Colonic mucosa (tissue), 4 donors: ENCODE results near the gene EIF6. TPM values are rescaled to one million over a fixed set of nuclear protein-coding genes. Genes with fewer than 3 reads are reported as not detected.

Experiments
- DNase-seq: peaks from one replicate; pipeline ENCODE4 v3.0.0-alpha.2; 2020
- H3K27ac ChIP-seq: fragments of 200-600 bp; one replicate; pipeline ENCODE4 v1.8.0; 2021
- H3K27me3 ChIP-seq: fragments of 200-600 bp; one replicate; pipeline ENCODE4 v1.8.0; 2021
- H3K36me3 ChIP-seq: fragments of 200-600 bp; one replicate; pipeline ENCODE4 v1.8.0; 2021
- H3K4me1 ChIP-seq: fragments of 200-600 bp; one replicate; pipeline ENCODE4 v1.8.0; 2021; ENCODE audit warnings: mild to moderate bottlenecking
- H3K4me3 ChIP-seq: fragments of 200-600 bp; one replicate; pipeline ENCODE4 v1.8.0; 2021
- H3K9ac ChIP-seq, 2 donors: one replicate each; pipeline ENCODE4 v1.7.0; 2013; ENCODE audit warnings: control low read depth in 2 of 2, low read depth in 2 of 2, low read length in 2 of 2
- H3K9me3 ChIP-seq: fragments of 200-600 bp; one replicate; pipeline ENCODE4 v1.8.0; 2021
- intact Hi-C: fragments of 100-400 bp; cut with DNase I; formaldehyde crosslinking; loops from one replicate; pipeline ENCODE4 v1.14.1; 2022
- total RNA-seq, 2 donors: library from RNA; stranded (reverse); fragmentation: NEBNext Ultra II Directional in 1 of 2; extraction: Animal tissue kit (Norgen Biotek cat#: 25700) in 1 of 2; gene quantifications; one replicate each; pipeline ENCODE4 v1.2.1, GENCODE V29; 2021
- TF ChIP-seq, protein P1 (sequence below): fragments of 200-600 bp; IDR thresholded peaks from one replicate; pipeline ENCODE4 v1.8.0; 2022; ENCODE audit warnings: antibody characterized with exemption, mild to moderate bottlenecking
- donor health status: healthy.
- donor health status: DM: no; HTN: no; CAD: no.
- donor health status: DM: no; HTN: no; CAD: no.

The EIF6 gene
- total RNA-seq, 2 donors from 2014 or later: 163 to 194 TPM

DNA sequence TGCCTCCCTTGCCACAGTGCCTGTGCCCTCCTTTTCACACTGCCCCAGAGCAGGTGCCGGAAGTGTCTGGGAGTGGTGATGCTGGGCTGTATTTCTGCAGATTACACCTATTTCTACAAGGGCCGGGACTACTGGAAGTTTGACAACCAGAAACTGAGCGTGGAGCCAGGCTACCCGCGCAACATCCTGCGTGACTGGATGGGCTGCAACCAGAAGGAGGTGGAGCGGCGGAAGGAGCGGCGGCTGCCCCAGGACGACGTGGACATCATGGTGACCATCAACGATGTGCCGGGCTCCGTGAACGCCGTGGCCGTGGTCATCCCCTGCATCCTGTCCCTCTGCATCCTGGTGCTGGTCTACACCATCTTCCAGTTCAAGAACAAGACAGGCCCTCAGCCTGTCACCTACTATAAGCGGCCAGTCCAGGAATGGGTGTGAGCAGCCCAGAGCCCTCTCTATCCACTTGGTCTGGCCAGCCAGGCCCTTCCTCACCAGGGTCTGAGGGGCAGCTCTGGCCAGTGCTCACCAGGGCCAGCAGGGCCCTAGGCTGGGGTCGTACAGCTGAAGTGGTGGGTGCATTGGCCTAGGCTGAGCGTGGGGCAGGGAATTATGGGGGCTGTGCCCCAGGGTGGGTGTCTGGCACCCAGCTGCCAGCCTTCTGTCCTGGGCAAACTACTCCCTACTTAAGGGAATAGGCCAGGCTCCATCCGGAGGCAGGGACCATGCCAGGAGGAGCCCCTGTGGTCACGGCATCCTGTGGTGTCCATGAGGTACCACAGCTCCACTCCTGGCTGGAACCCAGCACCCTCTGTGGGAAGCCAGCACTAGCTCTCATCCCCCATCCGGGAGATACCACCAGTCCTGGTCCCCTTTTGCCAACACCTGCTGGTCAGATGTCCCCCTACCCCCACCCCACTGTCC lies 10.1 kb downstream of the EIF6 start:
- no peaks in the 10 kb centered on the region for H3K27me3 ChIP-seq
- peaks cover 8% of the 10 kb centered on the region for H3K36me3 ChIP-seq
- H3K9me3 ChIP-seq: no peaks in the 10 kb centered on the region
- DNase-seq: no peak
- no peak overlapping the region for H3K4me3 ChIP-seq
- no peak overlapping the region for H3K27ac ChIP-seq
- intact Hi-C loops: loop anchor here (5.0 kb wide), 1 partner anchor 127 kb away; the partner anchor contains the start of gene EDEM2
- H3K9ac ChIP-seq: no peak overlapping the region
- TF ChIP-seq, protein P1, sequence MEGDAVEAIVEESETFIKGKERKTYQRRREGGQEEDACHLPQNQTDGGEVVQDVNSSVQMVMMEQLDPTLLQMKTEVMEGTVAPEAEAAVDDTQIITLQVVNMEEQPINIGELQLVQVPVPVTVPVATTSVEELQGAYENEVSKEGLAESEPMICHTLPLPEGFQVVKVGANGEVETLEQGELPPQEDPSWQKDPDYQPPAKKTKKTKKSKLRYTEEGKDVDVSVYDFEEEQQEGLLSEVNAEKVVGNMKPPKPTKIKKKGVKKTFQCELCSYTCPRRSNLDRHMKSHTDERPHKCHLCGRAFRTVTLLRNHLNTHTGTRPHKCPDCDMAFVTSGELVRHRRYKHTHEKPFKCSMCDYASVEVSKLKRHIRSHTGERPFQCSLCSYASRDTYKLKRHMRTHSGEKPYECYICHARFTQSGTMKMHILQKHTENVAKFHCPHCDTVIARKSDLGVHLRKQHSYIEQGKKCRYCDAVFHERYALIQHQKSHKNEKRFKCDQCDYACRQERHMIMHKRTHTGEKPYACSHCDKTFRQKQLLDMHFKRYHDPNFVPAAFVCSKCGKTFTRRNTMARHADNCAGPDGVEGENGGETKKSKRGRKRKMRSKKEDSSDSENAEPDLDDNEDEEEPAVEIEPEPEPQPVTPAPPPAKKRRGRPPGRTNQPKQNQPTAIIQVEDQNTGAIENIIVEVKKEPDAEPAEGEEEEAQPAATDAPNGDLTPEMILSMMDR: no peak
- peaks cover 5% of the 10 kb centered on the region for H3K4me1 ChIP-seq

DNA sequence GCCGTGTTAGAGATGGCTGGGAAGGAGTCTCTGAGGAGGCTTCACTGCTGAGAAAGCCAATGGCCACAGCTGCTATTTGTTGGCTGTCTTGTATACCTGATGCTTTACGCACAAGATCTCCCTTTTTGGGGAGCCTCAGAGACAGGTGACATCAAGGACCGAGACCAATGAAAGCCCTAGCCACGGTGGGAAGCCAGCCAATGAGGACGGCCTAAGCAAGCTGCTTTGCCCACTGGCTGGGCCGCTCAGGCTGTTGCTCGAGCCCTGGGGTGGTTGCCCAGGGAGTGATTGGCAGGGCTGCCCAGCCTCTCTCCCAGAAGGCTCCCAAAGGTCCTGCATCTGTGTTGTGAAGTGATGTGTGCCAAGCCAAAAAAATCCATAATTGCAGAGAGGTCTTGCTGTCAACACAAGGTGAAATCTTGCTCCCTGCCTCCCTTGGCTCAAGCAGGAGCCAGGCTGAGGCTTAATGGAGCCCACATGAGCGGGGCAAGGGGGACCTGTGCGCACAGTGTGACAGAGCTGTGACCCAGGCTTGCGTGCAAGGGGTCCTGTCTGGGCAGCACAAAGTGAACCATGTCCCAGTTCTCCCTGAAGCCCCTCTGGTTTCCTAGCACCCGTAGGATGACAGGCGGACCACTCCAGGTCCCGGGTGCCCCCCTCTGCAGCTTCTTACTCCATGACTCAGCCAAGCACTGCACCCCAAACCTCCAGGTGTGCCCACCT lies 11.0 kb downstream of the EIF6 start:
- TF ChIP-seq, protein P1: no peak
- H3K36me3 ChIP-seq: peaks cover 1% of the 10 kb centered on the region
- H3K4me1 ChIP-seq: peaks cover 5% of the 10 kb centered on the region
- H3K27me3 ChIP-seq: no peaks in the 10 kb centered on the region
- H3K27ac ChIP-seq: no peak overlapping the region
- intact Hi-C loops: loop anchor here (5.0 kb wide), 1 partner anchor 126 kb away; the partner anchor contains the start of gene EDEM2
- H3K9me3 ChIP-seq: no peaks in the 10 kb centered on the region
- no peak overlapping the region for H3K9ac ChIP-seq
- DNase-seq: no peak
- no peak overlapping the region for H3K4me3 ChIP-seq

DNA sequence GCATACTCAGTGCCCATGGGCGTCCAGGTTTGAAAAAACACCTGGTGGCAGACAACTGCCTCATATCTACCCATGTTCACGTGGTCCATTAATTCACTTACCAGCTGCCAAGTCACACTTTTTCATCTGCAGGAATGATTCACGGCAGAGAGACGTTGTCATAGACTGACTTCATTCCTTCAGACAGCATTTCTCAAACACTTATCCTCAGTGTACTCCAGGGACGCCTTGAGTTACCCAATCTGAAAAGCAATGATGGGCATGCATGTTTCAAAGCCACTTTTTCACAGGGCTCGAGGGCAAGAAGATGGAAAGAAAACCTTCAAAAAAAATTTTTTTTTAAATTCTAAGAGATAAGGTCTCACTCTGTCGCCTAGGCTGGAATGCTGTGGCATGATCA lies 12.7 kb downstream of the EIF6 start:
- Histone ChIP-seq H3K27ac (no peak overlapping the region), H3K4me3 (no peak overlapping the region), H3K36me3 (no peaks in the 10 kb centered on the region), H3K9me3 (no peaks in the 10 kb centered on the region), H3K27me3 (no peaks in the 10 kb centered on the region), H3K9ac (no peak overlapping the region), H3K4me1 (peaks cover 4% of the 10 kb centered on the region)
- TF ChIP-seq, protein P1: no peak
- DNase-seq: no peak
- intact Hi-C loops: loop anchor here (5.0 kb wide), 1 partner anchor 125 kb away; the partner anchor contains the start of gene EDEM2

DNA sequence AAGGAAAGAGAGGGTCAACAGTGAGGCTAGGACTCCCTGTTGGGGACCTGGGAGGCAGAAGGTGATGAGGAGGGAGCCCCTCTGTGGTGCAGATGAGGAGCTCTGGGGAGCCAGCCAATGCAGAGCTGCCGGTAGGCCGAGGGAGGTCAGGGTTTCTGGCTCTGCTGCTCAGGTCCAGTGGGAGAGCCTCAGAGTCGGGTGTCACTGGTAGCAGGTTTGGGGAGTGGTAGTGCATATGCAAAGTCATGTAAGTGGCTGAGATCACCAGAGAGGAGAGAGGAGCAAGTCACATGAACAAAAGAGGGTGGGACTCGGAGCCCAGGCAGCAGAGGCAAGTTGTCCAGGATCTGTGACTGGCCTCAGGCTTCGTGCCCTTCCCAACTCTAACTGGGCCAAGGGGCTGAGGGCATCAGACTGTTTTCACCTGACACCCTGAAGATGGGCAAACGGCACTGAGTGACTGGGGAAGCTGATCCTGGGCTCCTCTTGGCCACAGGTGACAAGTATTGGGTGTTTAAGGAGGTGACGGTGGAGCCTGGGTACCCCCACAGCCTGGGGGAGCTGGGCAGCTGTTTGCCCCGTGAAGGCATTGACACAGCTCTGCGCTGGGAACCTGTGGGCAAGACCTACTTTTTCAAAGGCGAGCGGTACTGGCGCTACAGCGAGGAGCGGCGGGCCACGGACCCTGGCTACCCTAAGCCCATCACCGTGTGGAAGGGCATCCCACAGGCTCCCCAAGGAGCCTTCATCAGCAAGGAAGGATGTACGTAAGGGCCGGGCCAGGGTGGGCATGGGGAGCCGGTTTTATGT lies 13.3 kb downstream of the EIF6 start:
- Histone ChIP-seq H3K4me3 (no peak overlapping the region), H3K9ac (no peak overlapping the region), H3K27ac (no peak overlapping the region), H3K27me3 (no peaks in the 10 kb centered on the region), H3K36me3 (no peaks in the 10 kb centered on the region), H3K9me3 (no peaks in the 10 kb centered on the region), H3K4me1 (no peaks in the 10 kb centered on the region)
- TF ChIP-seq, protein P1: no peak
- intact Hi-C loops: loop anchor here (5.0 kb wide), 1 partner anchor 124 kb away; the partner anchor contains the start of gene EDEM2
- DNase-seq: no peak
